Stimulated activated CD4-positive, alpha-beta T cell treated with anti-CD3 and anti-CD28 coated beads, TNF-alpha, amount 100 ng/mL, for 4 hours (primary cell): ENCODE data around the gene SEMA4D.

Experiments
- DNase-seq, 3 experiments: peaks; one replicate each; pipeline ENCODE4 v3.0.0-alpha.2; 2020; ENCODE audit warnings: low read depth in 3 of 3

SEMA4D gene

DNA sequence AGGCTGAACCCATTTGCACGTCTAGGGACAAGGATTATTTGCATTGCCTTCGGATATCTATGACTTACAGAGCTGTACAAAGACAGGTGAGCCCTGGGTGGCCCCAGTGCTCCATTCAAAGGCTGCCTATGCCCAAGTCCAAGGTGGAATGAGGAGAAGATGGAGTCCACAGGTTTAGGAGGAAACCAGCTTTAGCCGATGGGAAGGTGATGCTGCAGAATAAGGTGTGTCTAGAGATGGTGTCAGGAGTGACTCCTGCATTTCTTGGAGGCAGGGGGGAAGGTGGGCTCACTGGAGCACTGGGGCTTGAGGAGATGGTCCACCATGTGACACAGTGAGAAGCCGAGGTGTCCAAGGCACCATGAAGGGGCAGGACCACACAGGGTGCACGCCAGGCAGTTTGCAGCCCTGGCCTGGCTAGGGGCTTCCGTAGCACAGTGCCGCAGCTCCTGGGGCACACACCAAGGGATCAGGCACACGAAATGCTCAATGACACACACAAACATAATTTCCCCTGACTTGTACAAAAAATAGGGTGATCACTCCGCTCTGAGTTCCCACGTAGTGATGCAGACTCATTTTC is 32.1 kb downstream of the SEMA4D start:
- DNase-seq: no peak

- no peak for DNase-seq
Observed at GRCh38 chr9:89465001-89465451, 32.9 kb downstream of the SEMA4D start.

DNA sequence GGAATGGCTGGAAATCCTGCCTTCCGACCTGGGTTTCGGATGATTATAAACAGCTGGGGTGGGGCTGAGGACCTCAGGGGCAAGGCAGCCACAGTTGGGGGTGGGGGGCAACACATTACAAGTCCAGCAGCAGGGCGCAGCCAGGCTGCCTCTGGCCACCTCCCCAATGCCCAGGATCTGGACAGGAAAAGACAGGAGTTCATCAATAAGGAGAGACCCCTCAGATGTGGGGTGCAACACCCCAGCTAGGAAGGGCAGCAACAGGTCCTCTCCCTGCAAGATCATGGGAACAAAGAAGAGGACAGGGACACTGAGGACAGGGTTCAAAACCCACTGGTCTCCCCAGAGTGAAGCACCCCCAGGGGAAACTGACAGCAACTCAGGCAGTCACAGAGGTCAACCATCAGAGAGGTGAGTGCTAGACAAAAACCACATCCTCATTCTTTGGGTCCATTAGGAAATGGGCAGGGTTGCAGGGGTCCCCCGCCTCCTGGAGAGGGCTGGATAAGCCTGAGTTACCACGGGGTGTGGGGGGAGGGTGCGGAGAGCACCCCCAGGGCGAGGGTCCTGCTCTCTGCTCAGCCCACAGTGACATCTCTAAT is 33.5 kb downstream of the SEMA4D start:
- no peak for DNase-seq

DNA sequence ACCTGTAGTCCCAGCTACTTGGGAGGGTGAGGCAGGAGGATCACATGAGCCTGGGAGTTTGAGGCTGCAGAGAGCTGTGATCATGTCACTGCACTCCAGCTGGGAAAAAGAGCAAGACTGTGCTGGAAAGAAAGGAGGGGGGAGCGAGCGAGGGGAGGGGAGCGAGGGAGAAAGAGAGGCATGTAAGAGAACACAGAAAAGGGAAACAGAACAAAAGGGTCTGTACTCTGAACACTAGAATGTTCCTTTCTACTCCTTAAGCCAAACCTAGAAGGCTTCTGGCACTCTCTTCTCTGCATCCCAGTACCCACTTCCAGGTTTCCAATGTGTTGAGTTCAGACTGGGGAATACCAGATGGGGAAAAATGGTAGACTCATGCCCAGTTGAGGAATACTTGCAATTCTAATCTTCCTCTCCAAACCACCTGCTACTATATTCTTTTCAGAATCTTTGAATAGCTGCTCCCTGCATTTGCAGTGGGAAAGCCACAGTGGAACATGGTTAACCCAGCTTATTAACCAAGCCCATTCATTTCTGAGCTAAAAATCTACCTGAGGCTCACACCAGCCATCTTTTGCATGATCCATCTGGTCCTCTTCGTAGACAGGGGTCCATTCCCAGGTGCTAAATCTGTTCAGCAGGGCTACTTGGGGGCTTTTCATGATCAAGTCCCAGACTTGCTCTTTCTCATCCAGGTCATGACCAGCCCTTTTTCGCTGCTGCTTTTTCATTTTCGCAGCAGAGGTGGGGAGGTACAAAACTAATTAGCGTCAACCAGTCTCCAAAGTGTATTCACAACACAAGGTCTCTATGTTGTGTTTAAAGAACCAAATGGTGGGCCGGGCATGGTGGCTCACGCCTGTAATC is 34.9 kb downstream of the SEMA4D start:
- no peak for DNase-seq

GRCh38 chr9:89462199-89462598 is 35.7 kb downstream of the SEMA4D start:
- DNase-seq: no peak

GRCh38 chr9:89461265-89461664 is 36.6 kb downstream of the SEMA4D start:
- DNase-seq: no peak

GRCh38 chr9:89460551-89460950 is 37.4 kb downstream of the SEMA4D start:
- DNase-seq: no peak

GRCh38 chr9:89458768-89459496 is 39.0 kb downstream of the SEMA4D start:
- DNase-seq: no peak

GRCh38 chr9:89457376-89457855 is 40.5 kb downstream of the SEMA4D start:
- DNase-seq: no peak

GRCh38 chr9:89455356-89455824 is 42.5 kb downstream of the SEMA4D start:
- no peak for DNase-seq

- no peak for DNase-seq
Observed at GRCh38 chr9:89454498-89455355, 43.2 kb downstream of the SEMA4D start.

DNA sequence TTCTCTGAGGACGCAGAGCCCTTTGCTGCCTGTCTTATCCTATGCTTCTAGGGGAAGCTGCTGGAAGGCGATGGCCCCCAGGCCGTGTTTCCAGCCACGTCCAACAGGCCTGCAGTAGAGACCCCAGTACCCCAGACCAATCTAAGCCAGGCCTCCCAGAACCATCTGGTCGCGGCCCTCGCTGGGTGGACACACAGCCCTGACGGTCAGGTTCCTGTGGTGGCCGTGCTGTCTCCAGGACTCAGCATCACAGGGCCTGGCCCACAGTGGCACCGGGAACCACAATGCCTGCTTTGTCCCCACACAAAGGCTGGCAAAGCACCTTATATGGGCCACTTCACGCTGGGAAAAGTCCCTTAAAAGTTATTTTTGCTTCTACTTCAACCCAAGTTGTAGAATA is 44.5 kb downstream of the SEMA4D start:
- DNase-seq: no peak

DNA sequence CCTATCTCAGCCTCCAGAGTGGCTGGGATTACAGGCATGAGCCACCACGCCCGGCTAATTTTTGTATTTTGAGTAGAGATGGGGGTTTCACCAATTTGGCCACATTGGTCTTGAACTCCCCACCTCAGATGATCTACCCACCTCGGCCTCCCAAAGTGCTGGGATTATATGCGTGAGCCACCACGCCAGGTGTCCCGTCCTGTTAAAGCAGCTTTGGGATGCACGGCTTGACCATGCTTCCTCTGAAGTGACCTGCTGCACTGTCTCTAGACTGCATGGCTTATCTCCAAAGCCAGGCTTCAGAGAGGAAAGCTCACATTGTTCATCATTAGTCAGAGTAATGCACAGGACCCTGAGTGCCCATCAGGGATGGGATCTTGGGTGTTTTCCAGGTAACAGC is 45.4 kb downstream of the SEMA4D start:
- DNase-seq: no peak

- no peak for DNase-seq
Observed at GRCh38 chr9:89450213-89450612, 47.7 kb downstream of the SEMA4D start.

DNA sequence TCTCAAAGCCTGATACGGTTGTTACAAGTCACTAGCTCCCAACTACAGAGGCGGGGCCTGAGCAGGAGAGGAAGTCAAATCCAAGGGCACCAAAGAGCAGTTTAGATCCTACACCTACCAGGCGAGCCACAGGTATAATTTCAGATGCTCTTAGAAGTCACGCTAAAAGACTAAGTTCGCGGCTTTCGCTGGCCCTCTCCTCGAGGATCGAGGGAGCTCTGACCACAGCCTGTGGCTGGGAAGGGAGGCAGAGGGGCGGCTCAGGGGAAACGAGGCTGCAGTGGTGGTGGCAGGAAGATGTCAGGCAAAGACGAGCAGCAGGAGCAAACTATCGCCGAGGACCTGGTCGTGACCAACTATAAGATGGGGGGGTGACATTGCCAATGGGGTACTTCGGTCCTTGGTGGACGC is 48.6 kb downstream of the SEMA4D start:
- no peak for DNase-seq

DNA sequence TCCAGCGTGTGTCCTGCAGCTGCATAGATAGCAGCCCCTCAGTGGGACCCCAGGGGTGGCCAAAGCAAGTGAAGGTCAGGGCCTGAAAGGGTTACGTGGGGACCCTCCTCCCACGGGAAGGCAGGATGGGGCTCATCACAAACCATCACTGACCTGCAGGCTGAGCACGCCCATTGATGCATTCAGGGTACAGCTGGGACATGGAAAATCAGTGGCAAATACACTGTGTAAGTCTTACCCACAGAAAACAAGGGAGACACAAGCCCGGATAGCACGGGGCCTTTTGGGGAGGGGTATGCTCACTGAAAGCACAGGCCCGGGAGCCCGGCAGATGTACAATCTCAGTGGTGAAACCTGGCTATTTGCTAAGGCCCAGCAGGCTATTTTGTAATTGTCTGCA is 49.1 kb downstream of the SEMA4D start:
- no peak for DNase-seq

DNA sequence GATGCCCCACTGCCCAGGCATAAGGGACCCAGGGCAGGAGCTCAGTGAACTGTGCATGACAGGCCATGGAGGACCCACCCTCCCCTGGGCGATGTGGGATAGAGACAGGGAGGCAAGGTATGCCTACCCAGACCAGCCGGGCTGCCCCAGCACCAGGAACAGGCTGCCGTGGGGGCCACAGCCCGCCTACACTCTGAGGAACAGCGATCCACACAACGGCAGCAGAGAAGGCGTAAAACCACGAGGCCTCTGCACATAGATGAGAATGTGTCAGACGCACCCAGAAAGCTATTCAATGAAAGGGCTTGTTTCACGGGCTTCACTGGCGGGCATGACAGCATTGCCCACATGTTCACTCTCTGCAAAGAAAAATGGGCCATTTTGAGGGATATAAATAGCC is 49.5 kb downstream of the SEMA4D start:
- peak in 1 of 3 experiments; percentile 44 for DNase-seq

- no peak for DNase-seq
Observed at GRCh38 chr9:89447416-89447815, 50.5 kb downstream of the SEMA4D start.

DNA sequence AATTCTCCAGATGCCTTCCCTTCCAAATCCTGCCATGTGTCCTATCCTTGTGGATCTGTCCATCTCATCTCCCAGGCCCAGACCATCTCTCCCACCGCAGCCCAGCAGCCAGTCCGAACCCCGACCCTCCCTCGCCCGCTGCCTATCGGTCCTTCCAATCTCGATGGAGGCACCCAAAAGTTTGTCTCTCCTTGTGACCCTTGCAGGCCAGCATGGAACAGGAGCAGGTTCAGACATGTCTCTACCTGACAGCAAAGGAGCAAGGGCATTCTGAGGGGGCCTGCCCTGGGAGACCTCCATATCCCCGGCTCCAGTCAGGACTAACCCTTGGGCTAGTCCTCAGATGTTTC is 51.0 kb downstream of the SEMA4D start:
- no peak for DNase-seq

- DNase-seq: no peak
Observed at GRCh38 chr9:89446261-89446960, 51.5 kb downstream of the SEMA4D start.
